Measurements from ENCODE around the gene FAM241B. TPM values are rescaled to one million over a fixed set of nuclear protein-coding genes. Genes with fewer than 3 reads are reported as not detected.

The FAM241B gene, protein sequence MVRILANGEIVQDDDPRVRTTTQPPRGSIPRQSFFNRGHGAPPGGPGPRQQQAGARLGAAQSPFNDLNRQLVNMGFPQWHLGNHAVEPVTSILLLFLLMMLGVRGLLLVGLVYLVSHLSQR
- 10.6 and 12.4 TPM in 2 replicates for polyA plus RNA-seq (2014; cell fraction: cytosol; rRNA removed)
- polyA plus RNA-seq (2014; cell fraction: nucleus; rRNA removed): 13.8 and 30.4 TPM in 2 replicates

DNA sequence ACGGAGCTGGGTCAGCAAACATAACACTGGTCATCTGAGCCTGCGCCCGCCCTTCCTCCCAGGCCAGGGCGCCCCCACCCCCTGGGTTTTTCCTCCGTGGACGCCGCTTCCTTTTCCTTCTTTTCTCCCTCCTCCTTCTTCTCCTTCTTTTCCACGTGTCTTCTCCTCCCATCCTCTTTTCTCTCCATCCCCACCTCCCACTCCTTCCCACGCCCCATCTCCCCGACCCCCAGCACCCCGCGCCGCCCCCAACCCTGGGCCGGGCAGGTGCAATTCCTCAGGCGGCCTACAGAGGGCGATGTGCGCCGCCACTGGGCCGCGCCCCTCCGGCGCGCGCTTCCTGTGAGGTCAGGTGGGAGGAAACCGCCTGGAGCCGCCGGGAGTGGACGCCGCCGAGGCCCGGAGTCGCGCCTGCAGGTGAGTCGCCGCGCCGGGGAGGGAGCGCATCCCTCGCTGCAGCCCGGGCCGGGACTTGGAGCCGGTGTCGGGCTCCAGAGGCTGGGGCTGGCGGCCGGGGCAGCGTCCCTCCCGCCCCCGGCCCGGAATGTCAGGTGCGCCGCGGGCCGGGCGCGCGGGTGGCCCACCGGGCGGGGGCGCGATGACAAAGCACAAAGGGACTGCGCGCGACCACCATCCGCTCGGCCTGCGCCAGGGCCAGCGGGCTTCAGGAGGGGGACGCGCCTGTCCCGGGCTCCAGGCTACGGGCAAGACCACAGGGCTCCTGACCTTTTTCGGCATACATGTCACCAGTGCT is at the start of gene FAM241B:
Gene FAM241B (plus strand): TSS at position 351 of the 754 bp plus-strand sequence. CDS start 1,497 bp downstream, outside the sequence.
- DNase-seq (ENCODE audit: low spot score): peak; percentile 69

DNA sequence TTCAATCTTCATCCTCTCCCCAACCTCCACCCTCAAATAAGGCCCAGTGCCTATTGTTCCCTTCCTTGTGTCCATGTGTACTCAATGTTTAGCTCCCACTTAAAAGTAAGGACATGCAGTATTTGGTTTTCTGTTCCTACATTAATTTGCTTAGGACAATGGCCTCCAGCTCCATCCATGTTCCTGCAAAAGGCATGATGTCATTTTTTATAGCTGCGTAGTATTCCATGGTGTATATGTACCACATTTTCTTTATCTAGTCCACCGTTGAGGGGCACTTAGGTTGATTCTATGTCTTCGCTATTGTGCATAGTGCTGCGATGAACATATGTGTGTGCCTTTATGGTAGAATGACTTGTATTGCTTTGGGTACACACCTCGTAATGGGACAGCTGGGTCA is 49.6 kb upstream of the FAM241B start:
- DNase-seq (ENCODE audit: low spot score): no peak

DNA sequence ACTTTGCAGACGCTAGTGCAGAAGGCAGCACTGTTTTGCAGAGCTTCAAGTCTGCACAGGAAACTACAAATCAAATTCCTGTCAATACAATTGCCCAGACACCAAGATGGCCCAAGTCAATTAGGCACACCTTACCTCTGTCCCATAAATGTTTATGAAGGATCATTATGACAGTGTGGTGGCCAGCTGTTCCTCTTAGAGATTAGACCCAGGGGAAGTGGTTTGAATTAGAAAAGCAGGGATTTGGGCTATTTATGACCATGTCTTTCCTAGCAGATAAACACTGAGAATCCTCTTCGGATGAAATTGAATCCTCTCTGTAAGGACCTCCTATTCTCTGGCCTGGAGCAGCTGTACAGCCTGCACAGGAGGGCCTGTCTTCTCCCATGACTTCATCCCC is 46.9 kb upstream of the FAM241B start:
- DNase-seq (ENCODE audit: low spot score): peak; percentile 42

DNA sequence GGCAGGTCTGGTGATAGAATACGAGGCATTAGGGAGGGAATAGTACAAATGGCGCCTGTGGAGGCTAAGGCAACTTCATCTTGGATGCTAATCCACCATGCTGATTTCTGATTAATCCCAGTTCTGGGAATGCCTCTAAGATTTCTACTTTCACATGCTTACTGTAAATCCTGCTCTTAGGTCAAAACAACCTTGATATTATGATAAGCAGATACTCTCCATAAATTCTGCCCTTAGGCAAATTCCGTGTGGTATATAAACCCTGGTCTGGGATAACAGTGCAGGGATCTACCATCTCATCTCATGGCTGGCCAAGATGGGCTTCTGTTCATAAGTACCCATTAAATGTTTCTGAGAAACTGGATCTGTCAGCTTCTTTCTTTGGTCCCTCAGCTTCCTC is 45.4 kb upstream of the FAM241B start:
- DNase-seq (ENCODE audit: low spot score): no peak

DNA sequence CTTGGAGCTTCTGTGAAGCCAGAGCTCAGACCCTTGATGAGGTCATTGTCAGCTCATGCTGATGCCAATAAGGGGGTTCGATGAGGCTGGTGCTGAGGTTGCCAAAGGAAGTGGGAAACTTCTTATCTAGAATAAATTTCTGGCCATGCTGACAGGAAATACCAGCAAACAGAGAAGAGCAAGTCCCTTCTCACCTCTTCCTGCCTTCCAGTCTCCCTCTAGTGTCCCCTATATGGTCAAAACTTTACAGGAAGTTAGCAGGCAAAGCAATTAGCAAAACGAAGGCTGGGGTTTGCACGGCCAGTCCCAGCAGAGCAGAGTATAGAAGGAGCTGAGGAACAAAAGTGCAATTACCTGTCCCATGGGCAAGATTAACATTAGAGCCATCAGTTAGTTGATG is 41.7 kb upstream of the FAM241B start:
- DNase-seq (ENCODE audit: low spot score): no peak

DNA sequence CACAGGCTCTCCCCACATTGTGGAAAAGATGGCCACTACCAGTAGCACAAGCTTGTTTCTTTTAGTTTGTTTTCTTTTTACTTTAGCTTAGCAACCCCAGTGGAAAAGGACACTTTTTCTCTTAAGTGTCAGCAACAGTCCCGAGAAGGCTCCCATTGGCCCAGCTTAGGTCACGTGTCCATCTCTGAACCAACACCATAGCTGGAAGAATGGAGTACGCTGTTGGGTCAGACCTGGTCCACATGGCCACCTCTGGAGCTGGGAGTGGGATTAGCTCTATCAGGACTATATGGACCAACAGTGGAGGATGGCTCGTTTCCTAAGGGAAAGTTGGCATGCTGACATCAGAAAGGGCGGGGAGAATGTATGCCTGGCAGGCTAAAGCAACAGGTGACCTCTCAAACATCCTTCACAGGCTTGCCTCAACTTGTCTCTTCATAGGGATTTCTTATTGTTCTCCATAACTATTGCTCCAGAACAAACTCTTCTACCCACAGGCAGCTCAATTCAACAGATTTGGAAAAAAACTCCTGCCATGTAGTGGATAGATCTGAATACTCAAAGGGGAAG is 29.2 kb upstream of the FAM241B start:
- no peak for DNase-seq (ENCODE audit: low spot score)

DNA sequence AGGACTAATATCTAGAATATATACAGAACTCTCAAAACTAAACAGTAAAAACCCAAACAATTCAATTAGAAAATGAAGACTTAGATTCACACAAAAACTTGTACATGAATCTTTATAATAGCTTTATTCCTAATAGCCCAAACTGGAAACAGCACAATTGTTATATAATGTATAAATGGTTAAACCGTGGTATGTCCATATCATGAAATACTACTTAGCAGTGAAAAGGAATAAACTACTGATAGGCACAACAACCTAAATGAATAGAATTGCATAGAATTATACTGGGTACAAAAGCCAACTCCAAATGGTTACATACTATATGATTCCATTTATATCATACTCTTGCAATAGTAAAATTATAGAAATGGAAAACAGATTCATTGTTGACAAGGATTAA is 21.0 kb upstream of the FAM241B start:
- no peak for DNase-seq (ENCODE audit: low spot score)

DNA sequence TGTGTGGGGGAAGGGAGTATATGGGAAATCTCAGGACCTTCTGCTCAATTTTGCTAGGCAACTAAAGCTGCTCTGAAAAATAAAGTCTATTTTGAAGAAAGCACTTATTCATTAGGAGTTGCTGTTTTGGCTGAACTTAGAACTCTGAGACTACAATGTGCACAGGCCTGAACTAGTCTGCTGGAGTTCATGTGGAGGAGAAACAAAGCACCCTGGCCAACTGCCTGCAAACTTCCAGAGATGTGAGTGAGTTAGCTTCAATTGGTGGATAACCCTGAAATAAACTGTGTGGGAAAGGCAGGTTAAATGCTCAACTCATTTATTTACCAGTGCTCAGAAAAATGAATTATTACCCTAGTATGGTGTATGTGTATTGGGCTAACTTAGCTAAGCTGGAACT is 17.3 kb upstream of the FAM241B start:
- no peak for DNase-seq (ENCODE audit: low spot score)

DNA sequence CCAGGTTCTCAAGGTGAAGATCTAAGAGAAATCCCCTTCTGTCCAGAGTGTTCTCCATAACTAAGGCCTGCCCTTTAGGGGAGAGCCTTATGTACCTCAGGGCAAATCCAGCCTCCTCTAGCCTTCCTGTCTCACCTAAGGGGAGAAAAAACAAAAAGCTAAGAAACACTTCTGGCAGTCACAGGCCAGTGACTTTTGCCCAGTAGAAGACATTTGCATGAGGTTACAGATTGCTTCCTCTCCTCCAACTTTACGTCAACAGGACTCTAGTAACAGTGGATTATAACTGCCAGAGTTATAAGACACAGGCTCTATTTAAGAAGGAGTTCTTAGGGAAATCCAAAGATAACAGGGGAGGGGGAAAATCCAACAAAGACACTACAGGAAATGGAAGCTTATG is 15.9 kb upstream of the FAM241B start:
- no peak for DNase-seq (ENCODE audit: low spot score)

DNA sequence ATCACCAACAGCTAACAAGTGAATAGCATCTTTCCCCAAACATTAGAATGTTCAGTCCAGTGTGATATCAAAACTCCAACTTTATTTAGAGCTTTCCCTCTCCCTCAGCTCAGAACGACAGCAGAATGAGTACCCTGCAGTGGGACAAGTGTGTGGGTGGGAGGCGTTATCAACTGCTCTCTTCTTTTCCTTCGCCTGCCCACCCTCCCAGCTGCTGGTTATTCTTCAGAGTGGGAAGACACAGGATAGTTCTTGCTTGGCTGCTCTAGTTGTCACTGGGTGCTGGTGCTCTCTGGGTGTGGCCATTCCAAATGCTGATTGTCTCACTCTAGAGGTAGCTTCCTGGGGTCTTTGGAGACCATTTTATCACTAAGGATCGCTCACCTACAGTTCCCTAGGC is 13.7 kb upstream of the FAM241B start:
- DNase-seq (ENCODE audit: low spot score): no peak

DNA sequence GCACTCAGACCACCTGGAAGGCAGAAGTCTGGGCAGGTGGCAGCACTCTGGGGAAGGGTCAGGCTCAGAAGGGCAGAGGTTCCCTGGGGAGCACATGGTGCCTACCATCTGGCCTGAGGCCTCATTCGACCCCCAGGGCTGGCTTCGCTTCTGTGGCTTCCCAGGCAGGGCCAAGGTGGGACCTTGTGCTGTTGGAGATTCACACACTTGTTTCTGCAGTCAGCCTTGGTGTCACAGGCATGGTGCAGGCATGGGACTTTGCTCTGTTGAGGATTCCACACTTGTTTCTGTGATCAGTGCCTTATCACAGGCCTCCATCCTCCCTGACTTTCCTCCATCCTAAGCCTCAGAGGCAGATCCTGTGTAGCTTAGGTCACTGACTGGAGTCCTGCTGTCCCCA is 11.3 kb upstream of the FAM241B start:
- no peak for DNase-seq (ENCODE audit: low spot score)

DNA sequence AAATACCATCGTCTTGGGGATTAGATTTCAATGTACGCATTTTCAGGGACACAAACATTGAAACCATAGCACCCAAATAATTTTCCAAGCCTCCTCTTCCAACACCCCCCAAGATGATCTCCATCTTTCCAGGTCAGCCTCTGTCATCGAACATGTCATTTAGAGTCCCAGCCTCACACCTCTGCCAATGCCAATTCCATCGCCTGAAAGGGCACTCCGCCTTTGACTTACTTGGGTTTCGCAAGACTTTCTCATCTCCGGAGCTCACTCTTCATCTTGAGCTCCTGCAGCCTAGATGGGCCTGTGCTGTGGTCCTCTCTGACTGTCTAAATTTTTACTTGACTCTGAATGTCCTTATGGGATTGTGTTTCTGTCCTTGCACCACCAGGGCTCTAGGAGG is 10.4 kb upstream of the FAM241B start:
- DNase-seq (ENCODE audit: low spot score): no peak

DNA sequence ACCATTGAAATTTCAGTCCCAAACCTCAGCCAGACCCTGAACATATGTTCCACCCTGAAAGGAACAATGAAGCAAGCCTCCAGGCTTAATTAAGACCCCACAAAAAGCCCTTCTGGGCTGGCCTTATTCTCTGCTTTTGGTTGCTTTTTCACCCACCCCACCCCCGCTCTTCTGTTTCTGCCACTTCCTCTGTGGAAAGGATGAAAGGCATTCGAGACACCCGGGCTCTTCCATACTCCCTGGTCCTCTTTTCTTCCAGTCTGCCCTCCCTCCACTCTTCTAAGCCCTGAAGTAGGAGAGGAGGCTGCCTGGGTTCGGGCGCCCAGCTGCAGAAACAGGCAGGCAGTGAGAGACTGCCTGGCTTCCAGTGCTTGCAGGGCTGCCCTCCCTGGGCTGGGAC is 9.4 kb upstream of the FAM241B start:
- no peak for DNase-seq (ENCODE audit: low spot score)

DNA sequence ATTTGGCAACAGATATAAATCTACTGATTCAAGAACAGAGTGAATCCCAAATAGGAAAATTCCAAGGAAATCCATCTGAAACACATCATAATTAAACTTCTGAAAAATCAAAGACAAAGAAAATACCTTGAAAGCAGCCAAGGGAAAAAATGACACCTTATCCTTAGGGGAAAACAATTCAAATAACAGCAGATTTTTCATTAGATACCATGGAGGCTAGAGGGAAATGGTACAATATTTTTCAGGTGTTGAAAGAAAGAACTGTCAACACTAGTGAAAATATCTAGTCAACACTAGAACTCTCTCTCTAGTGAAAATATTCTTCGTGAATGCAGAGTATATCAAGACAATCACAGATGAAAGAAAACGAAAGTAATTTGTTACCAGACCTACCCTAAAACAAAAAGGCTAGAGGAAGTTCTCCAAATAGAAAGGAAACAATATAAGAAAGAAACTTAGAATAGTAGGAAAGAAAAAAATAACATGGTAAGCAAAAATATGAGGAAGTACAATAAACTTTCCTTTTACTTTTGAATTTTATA is 5.7 kb upstream of the FAM241B start:
- DNase-seq (ENCODE audit: low spot score): no peak

DNA sequence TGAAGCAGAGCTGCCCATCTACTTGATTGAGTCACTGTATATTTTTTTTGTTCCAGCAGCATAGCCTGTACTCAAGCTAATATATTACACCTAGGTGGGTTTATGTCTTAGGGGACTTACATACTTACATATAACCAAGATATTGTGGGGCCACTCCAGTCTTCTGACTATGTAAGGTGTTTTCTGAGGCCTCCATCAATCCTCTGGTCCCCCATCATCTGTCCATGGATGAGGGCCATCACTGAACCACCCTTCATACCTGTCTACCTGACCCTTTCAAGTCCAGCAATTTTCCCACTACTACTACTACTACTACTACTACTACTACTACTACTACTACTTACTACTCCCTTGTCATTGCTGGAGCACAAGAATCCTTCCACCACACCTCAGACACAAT is 3.2 kb upstream of the FAM241B start:
- DNase-seq (ENCODE audit: low spot score): no peak

DNA sequence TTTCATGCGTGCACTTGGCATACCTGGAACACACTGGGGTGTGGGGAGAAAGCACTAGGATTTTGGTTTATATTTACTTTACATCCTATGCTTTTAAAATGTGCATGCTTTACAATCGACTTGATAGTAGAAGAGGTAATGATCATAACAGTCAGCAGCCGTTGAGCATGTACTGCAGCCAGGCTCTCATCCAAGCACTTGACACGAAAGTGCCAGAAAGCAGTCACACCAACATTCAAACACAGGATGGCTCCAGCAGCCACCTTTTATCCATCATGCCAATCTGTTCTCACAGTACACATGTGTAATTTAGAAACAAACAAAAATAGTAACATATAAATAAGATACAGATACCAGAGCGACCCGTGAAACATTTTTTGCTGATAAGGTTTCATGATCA is 1.2 kb upstream of the FAM241B start:
- DNase-seq (ENCODE audit: low spot score): no peak

DNA sequence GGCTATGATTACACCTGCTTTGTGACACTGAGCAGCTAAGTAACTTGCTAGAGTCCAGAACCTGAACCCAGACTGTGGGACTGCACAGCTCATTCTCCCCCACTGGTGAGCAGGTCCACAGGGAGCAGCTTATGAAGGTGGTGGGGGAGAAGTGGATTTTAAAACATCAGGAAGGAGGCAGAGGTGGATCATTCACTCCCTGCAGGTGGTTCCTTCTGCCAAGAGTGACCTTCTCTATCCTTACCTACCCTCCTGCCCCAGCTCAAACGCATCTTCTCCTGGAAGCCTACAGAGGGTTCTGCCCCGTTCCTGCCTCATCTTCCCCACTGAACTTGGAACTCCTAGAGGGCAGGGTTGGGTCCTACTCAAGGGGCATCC is 539 bp upstream of the FAM241B start:
- DNase-seq (ENCODE audit: low spot score): no peak

DNA sequence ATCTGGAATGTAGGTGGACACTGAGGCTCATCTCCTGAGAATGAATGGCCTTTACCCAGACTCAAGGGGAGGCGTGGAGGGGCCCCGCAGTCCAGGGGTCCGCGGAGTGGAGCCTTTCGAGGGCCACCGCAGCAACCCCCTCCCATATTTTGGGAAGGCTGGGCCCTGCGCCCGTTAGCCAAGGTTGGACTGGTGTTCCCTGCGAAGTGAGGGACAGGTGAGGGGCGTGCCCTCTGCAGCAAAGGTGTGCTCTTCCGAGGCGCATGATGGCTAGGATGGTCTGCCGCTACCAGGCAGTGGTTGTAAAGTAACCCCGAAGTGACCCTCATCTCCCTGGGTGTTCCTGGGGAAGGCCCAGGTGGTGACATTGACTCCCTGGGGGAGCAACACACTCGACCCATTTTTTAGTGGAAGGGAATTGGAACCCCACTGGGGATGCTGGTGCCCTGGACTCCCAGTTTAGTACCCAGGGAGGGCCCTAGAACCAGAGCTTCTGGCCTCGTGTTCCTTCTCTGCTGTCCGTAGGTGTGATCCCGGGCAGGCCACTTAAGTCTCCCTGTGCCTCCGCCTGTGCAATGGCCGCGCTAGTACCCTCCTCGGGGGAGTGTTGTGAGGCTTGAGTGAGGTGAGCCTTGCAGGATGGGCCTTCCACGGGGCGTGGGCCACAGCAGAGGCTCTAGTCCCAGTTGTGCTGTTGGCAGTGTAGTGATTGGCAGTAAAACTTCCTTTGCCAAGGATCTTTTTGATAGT is 779 bp downstream of the FAM241B start:
- DNase-seq (ENCODE audit: low spot score): no peak

DNA sequence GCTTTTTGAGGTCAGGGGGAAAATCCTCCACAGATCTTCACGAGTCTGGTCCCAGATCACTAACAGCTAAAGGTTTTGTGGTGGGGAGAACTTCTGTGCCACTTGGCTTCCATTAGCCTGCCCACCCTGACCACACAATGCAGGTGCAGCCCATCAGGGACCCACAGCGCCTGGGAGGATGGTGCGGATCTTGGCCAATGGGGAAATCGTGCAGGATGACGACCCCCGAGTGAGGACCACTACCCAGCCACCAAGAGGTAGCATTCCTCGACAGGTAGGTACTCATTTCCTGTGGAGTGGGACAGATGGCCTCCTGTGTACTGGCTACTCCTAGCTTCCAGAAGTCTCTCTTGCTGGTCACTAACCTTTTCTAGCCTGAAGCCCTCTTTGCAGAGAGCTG is 1.5 kb downstream of the FAM241B start:
- DNase-seq (ENCODE audit: low spot score): no peak

DNA sequence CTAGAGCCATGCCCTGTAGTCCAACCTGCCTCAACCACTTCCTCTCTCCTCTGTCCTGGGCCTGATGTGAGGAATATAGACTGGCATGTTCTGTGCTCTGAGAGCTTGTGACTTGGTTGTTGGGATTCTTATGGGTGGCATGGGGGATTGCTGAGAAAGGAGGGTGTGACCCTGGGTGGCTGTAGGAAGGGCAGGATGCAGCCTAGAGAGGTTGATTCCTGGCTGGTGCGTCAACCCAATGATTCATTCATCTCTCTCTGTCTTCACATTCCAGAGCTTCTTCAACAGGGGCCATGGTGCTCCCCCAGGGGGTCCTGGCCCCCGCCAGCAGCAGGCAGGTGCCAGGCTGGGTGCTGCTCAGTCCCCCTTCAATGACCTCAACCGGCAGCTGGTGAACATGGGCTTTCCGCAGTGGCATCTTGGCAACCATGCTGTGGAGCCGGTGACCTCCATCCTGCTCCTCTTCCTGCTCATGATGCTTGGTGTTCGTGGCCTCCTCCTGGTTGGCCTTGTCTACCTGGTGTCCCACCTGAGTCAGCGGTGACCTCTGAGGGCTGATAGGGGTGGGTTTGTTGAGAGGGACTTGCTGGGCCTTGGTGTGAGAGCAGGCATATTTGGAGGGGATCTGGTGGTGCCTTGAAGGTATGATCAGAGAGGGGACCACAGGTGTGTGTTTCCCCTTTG is 2.6 kb downstream of the FAM241B start:
- no peak for DNase-seq (ENCODE audit: low spot score)
